NCI-H526 treated with DMSO at 0.1 percent for 48 hours (cell line): ENCODE data around the gene CADM2.
"Not testable (repeated sequence)": the region's sequence is repeated elsewhere in the genome, so short reads cannot be mapped to it uniquely, and the experiment has no call there.

ENCODE experiments used
- DNase-seq: peaks from one replicate; lab custom pipeline; 2025; lab: John Stamatoyannopoulos, UW

CADM2 gene

GRCh38 chr3:84958495-84959469 lies at the start of gene CADM2:
TSS of gene CADM2 (plus strand) at chr3:84958989.
- peak; percentile 1 for DNase-seq

DNA sequence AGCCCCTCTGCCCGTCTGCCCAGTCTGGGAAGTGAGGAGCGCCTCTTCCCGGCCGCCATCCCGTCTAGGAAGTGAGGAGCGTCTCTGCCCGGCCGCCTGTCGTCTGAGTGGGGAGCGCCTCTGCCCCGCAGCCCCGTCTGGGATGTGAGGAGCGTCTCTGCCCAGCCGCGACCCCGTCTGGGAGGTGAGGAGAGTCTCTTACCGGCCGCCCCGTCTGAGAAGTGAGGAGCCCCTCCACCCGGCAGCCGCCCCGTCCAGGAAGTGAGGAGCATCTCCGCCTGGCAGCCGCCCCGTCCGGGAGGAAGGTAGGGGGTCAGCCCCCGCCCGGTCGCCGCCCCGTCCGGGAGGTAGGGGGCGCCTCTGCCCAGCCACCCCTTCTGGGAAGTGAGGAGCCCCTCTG lies 40.2 kb upstream of the CADM2 start:
- DNase-seq, result not testable (repeated sequence)

- no peak for DNase-seq
These were observed 36.1 kb upstream of the CADM2 start for GRCh38 chr3:84922682-84923081.

DNA sequence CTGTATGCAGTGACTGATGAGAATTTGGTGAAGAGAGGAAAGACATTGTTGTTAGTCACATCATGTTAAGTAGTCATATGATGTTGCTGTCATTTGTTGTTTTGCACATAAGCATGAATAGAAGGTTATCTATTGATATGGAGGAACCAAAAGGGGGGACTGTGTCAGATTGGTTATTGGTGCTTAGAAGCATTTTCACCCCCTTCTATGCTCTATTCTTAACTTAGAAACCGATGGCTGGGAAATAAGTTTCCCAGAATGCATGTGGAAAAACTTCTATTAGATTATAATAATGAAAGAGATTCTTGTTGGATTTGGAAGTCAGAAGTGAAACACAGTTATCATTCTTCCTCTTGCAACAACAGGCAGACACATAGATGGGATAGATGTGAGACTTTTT lies 33.2 kb upstream of the CADM2 start:
- no peak for DNase-seq

DNA sequence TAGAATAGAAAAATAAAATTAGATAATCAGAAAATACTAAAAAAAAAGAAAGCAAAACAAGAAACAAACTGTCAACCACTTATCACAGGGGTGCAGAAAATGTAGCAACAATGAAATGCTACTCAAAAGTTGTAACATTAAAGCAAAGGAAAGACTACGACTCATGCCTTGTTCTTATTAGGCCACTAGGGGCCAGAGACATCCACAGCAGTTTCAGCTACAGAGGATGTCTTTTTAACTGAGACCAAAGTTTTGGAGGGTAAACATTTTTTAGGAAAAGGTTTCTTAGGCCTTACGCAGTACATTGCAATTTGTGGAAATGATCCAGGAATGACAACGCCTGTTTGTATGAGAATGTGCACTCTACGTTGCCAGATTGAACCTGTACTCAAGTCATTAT lies 15.4 kb upstream of the CADM2 start:
- DNase-seq, result no peak

DNA sequence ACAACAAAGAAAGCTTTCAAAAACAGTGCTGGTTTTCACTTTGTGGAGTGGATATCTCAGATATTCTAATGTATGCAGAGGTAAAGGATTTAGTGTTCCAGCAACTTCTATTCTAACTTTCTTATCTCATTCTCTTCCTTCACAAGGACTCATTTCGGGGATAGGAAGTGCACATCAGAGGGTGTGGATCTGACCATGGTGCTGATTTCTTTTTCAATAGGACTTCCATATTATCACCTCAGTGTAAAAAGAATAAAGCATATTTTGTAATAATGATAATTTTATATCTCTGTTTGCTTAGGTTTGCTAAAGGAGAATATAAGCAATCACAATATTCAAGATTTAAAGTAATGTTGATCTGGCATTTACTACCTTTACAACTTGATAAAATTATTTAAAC lies 12.5 kb upstream of the CADM2 start:
- no peak for DNase-seq

GRCh38 chr3:84959470-84960271 lies 882 bp downstream of the CADM2 start:
- DNase-seq, result no peak

DNA sequence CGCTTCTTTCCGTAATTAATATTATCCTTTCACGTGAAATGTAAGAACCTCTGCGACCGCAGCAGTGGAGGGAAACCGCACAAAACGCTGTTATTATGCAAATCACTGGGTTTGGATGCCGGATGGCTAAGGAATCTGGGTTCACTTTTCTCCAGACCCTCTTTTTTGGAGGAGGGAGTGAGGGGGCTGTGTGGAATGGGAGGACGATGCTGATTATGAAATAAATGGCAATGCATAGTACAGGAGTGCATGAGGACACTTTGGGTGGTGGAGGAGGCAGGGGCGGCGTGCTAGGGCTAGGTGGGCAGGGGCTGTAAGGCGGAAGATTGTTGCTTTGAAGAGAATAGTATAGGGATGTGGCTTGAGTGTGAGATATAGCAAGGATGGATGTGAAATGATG lies 1.8 kb downstream of the CADM2 start:
- no peak for DNase-seq

- DNase-seq, result no peak
These were observed 2.2 kb downstream of the CADM2 start for GRCh38 chr3:84961011-84961410.

DNA sequence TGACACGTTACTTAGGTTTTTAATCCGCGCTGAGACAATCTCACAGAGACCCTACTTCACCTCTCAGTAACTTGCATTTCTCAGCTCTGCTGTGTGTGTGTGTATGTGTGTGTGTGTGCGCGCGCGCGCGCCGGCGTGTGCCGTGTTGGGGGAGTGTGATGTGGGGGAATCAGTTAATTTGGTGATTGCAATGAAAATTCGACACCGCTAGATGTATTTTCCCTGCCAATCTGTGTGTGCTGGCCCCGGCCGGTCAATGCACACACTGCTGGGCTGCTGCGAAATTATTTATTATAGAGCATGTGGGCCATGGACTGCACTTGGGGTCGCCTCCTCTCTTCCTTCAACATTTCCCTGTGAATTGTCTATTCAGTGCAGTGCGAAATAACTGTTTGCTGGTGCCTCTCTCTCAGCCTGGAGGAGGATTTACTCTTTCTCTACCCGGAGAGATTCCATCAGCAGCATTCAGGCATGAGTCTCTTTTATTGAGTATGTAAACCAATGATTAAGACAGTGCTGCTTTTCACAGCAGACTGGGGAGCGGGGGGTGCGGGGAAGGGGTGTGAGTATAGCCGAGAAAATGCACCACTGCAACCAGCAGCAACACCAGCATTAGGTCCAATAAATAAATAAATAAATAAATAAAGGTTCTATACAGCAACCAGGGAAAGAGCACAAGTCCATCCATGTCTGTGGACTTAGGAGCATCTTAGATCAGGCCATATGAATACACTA lies 2.9 kb downstream of the CADM2 start:
- DNase-seq, result no peak

DNA sequence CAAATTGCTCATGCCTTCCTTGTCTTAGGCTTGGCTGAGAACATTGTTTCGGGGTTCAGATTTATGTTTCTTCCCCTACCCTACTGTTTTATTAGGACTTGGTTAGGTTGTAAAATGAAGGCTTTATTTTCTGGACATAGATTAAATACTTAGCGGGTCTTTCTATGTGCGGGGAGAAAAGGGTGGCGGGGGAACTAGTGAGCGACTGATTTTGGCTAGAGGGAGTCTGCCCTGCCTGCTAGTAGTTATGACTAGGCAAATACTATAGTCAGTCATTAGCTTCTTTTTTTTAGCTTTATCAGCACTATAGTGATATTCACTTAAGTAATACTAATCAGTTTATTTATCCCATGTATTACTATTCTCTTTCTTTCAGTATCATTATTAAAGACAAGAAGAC lies 3.6 kb downstream of the CADM2 start:
- no peak for DNase-seq

- no peak for DNase-seq
These were observed 4.3 kb downstream of the CADM2 start for GRCh38 chr3:84963137-84963536.

DNA sequence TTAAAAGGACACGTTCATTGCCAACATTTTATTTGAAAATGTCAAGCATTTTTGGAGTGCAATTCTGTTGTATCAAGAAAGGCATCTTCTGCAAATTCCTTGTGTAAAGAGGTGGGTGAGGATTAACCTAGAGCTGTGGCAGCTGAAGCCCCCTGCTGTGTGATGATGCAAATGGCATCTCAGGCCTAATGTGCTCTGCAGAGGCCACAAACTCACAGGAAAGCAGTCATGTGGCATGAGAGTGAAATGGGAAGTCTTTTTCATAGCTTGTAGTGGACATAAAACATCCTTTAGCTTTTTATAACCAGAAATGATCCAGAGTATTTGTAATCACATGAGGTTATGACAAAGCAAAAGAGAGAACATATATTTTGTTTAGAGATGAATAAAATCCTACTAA lies 6.4 kb downstream of the CADM2 start:
- no peak for DNase-seq

- no peak for DNase-seq
These were observed 9.2 kb downstream of the CADM2 start for GRCh38 chr3:84967767-84968581.

- DNase-seq, result no peak
These were observed 10.0 kb downstream of the CADM2 start for GRCh38 chr3:84968701-84969235.

DNA sequence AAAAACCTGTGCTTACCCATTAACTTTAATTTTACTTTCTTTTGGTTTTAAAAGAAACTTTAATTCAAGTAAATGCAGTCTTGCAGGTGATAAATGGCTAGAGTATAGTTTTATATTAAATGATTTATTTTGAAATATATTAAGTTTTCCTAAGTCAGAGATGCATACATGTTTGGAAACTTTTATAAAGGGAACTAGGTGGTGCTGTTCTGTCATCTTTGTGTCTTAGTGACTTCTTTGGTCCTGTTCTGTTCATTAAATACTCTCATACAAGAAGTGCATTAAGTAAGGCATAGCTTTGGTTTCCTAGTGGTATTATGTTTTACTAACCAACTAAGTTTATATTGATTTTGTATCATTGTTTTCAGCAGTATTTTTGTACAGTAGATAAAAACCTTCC lies 15.6 kb downstream of the CADM2 start:
- peak; percentile 0 for DNase-seq

DNA sequence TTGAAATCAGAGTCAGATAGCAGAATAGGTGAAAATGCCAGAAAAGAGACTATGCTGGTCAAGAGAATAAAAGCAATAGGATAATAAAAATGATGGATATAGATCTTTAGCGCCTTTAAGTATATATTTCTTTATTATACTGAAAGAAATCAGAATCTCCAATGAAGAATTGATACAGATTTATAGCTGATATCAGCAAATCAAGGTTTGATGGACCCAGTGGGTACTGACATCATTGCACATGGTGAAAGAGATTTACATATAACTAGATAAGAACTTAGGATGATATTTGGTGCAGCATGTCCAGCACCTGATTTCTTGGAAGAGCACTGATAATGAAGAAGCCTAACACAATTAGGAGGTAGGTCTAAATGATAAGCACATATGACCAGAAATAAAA lies 18.2 kb downstream of the CADM2 start:
- DNase-seq, result no peak

DNA sequence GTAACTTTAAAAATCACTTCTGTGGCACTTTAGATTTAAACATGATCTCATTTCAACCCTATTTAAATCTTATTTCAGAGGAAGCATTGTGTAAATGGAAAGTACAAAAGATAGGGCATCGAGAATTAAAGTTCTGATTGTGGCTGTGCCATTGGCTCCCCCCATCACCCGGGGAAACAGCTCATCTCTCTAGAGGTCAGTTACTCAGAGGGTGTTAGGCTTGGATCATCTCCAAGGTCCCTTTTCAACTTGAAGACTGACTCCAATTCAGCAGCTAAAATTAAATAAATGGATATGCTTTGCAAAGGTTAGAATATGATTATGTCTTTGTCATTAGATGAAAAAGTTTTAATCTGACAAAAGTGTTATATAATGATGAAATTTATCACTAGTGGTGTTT lies 20.1 kb downstream of the CADM2 start:
- DNase-seq, result no peak

- DNase-seq, result no peak
These were observed 21.2 kb downstream of the CADM2 start for GRCh38 chr3:84980011-84980410.

- no peak for DNase-seq
These were observed 21.7 kb downstream of the CADM2 start for GRCh38 chr3:84980456-84980855.

- DNase-seq, result no peak
These were observed 24.7 kb downstream of the CADM2 start for GRCh38 chr3:84983490-84983889.
